HepG2 (cell line): Measurements from ENCODE around the gene S100A11. TPM values are rescaled to one million over a fixed set of nuclear protein-coding genes. Genes with fewer than 3 reads are reported as not detected.

Source experiments
- CBFB ChIP-seq: sonication (generic); formaldehyde crosslinking; IDR thresholded peaks from 2 replicates; pipeline ENCODE4 v1.4.0; 2020; ENCODE audit warnings: missing genetic modification reagents
- DMAP1 ChIP-seq: IDR thresholded peaks from 2 replicates; pipeline ENCODE4 v1.6.1; 2016
- FOSL1 ChIP-seq: sonication (generic); formaldehyde crosslinking; IDR thresholded peaks from 2 replicates; pipeline ENCODE4 v1.9.0; 2021; ENCODE audit warnings: missing genetic modification reagents, borderline replicate concordance
- GPBP1L1 ChIP-seq: sonication (generic); formaldehyde crosslinking; IDR thresholded peaks from 2 replicates; pipeline ENCODE4 v1.5.0; 2020; ENCODE audit warnings: mild to moderate bottlenecking, missing genetic modification reagents
- JUND ChIP-seq: sonication (generic); formaldehyde crosslinking; IDR thresholded peaks from 2 replicates; pipeline ENCODE4 v1.8.0; 2022; ENCODE audit warnings: mild to moderate bottlenecking, missing genetic modification reagents
- NFKB2 ChIP-seq: sonication (generic); formaldehyde crosslinking; IDR thresholded peaks from 2 replicates; pipeline ENCODE4 v1.4.0; 2020; ENCODE audit warnings: missing genetic modification reagents, borderline replicate concordance
- SALL2 ChIP-seq: sonication (generic); formaldehyde crosslinking; IDR thresholded peaks from 2 replicates; pipeline ENCODE4 v1.8.1; 2023; ENCODE audit warnings: mild to moderate bottlenecking, missing genetic modification reagents, inconsistent platforms
- SOX6 ChIP-seq, 2 experiments: fragments of 450-650 bp in 1 of 2; sonication (generic) in 1 of 2; formaldehyde crosslinking in 1 of 2; IDR thresholded peaks; 2 replicates each; pipeline versions ENCODE4 v1.4.0 to v1.6.1; 2017 to 2020; ENCODE audit warnings: antibody characterized with exemption in 1 of 2, mild to moderate bottlenecking in 1 of 2, missing genetic modification reagents in 1 of 2
- SRSF4 ChIP-seq: fragments of 200-400 bp; formaldehyde crosslinking; IDR thresholded peaks from one replicate; pipeline ENCODE4 v1.6.1; 2018; ENCODE audit warnings: mild to moderate bottlenecking, low read depth, low read length, moderate library complexity; ENCODE audit not compliant: poor library complexity, severe bottlenecking
- TAF15 ChIP-seq: fragments of 200-400 bp; formaldehyde crosslinking; IDR thresholded peaks from one replicate; pipeline ENCODE4 v1.6.1; 2018; ENCODE audit warnings: mild to moderate bottlenecking, low read depth, low read length; ENCODE audit not compliant: poor library complexity, severe bottlenecking
- TARDBP ChIP-seq: sonication (generic); formaldehyde crosslinking; IDR thresholded peaks from 2 replicates; pipeline ENCODE4 v1.8.0; 2022; ENCODE audit warnings: mild to moderate bottlenecking, missing genetic modification reagents
- ZBTB7B ChIP-seq: sonication (generic); formaldehyde crosslinking; IDR thresholded peaks from 2 replicates; pipeline ENCODE4 v1.4.0; 2020; ENCODE audit warnings: missing genetic modification reagents
- ZMAT3 ChIP-seq: sonication (generic); formaldehyde crosslinking; conservative IDR thresholded peaks from 2 replicates; pipeline ENCODE4 v1.7.0; 2021; ENCODE audit warnings: missing genetic modification reagents
- ZNF572 ChIP-seq: sonication (generic); formaldehyde crosslinking; IDR thresholded peaks from 2 replicates; pipeline ENCODE4 v1.5.1; 2020; ENCODE audit warnings: mild to moderate bottlenecking, missing genetic modification reagents
- ZNF609 ChIP-seq: sonication (generic); formaldehyde crosslinking; IDR thresholded peaks from 2 replicates; pipeline ENCODE4 v1.4.0; 2020; ENCODE audit warnings: mild to moderate bottlenecking, missing genetic modification reagents, borderline replicate concordance
- ZNF7 ChIP-seq: IDR thresholded peaks from 2 replicates; pipeline ENCODE4 v1.6.1; 2016; ENCODE audit warnings: missing biosample characterization, missing genetic modification reagents
- ZNF841 ChIP-seq: sonication (generic); formaldehyde crosslinking; IDR thresholded peaks from 2 replicates; pipeline ENCODE4 v1.8.1; 2023; ENCODE audit warnings: missing genetic modification reagents, borderline replicate concordance
- ZNF850 ChIP-seq: sonication (generic); formaldehyde crosslinking; conservative IDR thresholded peaks from 2 replicates; pipeline ENCODE4 v1.9.0; 2021; ENCODE audit warnings: mild to moderate bottlenecking, missing genetic modification reagents
- polyA plus RNA-seq, 8 experiments: library from polyadenylated mRNA; depleted of rRNA in 3 of 8; stranded (reverse) in 7 of 8; unstranded in 1 of 8; fragments of >200 nt; fragmentation: Illumina TruSeq in 4 of 8; extraction: Trizol in 4 of 8; gene quantifications; 2 replicates each; pipeline versions ENCODE4 v1.2.1 to v1.2.3, GENCODE V29; 2011 to 2016; ENCODE audit warnings: low read depth in 4 of 8, missing spikeins in 1 of 8, mixed read lengths in 1 of 8; ENCODE audit not compliant: insufficient read depth in 1 of 8
- total RNA-seq, 5 experiments: library from RNA; depleted of rRNA; stranded (reverse); fragments of >200 nt; fragmentation: Illumina TruSeq; extraction: Trizol; gene quantifications; 2 replicates each; pipeline ENCODE4 v1.2.3, GENCODE V29; 2016; ENCODE audit warnings: low read depth in 1 of 5
- TF ChIP-seq, protein P1 (sequence below): sonication (generic); formaldehyde crosslinking; IDR thresholded peaks from 2 replicates; pipeline ENCODE4 v1.4.0; 2020; ENCODE audit warnings: missing genetic modification reagents

The S100A11 gene
- total and polyA plus RNA-seq, 2 of the 13 experiments (the other 11 are each of a cell fraction or from before 2014, with no cell fraction given) = 6.6 to 34.4 TPM

DNA sequence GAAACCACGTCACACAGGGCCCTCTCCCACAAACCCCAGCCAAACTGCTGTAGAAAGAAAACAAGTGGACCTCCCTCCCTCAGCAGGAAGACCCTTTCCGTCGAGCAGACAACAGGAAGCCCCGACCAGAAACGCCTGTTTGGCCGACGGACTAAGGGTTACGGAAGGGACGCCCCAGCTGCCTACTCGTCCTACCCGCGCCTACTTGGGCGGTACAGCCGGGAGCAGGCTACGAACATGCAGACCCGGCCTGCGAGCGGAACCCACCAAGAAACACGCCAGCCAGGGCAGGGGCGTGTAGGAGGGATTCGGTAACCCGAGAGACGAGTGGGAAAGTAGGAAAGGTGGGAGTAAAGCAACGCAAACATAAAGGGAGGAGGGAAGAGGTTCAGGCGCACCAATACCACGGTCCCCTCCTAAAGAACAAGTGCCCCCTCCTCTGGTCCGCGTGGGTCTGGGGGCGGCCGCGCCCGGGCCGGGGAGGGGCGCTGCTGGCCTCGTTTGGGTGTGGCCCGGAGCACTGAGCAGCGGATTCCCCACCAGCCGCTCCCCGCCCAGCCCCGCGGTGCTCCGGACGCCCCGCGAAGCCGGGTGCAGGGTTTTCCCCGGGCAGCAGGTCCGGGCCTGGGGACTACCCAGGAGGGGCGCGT is 43.6 kb downstream of the S100A11 start (continued):
- TF ChIP-seq, protein P1, sequence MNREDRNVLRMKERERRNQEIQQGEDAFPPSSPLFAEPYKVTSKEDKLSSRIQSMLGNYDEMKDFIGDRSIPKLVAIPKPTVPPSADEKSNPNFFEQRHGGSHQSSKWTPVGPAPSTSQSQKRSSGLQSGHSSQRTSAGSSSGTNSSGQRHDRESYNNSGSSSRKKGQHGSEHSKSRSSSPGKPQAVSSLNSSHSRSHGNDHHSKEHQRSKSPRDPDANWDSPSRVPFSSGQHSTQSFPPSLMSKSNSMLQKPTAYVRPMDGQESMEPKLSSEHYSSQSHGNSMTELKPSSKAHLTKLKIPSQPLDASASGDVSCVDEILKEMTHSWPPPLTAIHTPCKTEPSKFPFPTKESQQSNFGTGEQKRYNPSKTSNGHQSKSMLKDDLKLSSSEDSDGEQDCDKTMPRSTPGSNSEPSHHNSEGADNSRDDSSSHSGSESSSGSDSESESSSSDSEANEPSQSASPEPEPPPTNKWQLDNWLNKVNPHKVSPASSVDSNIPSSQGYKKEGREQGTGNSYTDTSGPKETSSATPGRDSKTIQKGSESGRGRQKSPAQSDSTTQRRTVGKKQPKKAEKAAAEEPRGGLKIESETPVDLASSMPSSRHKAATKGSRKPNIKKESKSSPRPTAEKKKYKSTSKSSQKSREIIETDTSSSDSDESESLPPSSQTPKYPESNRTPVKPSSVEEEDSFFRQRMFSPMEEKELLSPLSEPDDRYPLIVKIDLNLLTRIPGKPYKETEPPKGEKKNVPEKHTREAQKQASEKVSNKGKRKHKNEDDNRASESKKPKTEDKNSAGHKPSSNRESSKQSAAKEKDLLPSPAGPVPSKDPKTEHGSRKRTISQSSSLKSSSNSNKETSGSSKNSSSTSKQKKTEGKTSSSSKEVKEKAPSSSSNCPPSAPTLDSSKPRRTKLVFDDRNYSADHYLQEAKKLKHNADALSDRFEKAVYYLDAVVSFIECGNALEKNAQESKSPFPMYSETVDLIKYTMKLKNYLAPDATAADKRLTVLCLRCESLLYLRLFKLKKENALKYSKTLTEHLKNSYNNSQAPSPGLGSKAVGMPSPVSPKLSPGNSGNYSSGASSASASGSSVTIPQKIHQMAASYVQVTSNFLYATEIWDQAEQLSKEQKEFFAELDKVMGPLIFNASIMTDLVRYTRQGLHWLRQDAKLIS (CRISPR knock-in tag) = no peak
- TF ChIP-seq CBFB (CRISPR knock-in tag) = no peak
- TF ChIP-seq ZNF609 (CRISPR knock-in tag) = no peak
- TF ChIP-seq ZNF7 = no peak
- no peak for TF ChIP-seq ZNF572 (CRISPR knock-in tag)
- TF ChIP-seq JUND (CRISPR knock-in tag) = no peak
- TF ChIP-seq SOX6 (IDR thresholded peaks at IDR 0.05) = no peak
- TF ChIP-seq SOX6 (CRISPR knock-in tag; IDR thresholded peaks at IDR 0.05) = no peak
- no peak for TF ChIP-seq FOSL1
- TF ChIP-seq ZNF850 = no peak
- no peak for TF ChIP-seq SRSF4
- no peak for TF ChIP-seq TARDBP (CRISPR knock-in tag)
- TF ChIP-seq NFKB2 (CRISPR knock-in tag) = no peak
- no peak for TF ChIP-seq GPBP1L1 (CRISPR knock-in tag)
- TF ChIP-seq ZNF841 (CRISPR knock-in tag) = no peak
- TF ChIP-seq ZBTB7B (CRISPR knock-in tag) = peak; percentile 34; the same call in 1 of the 2 replicates
- no peak for TF ChIP-seq TAF15
- 0 out of 2 replicates have a peak, but pooled peaks have one; percentile 4 for TF ChIP-seq SALL2
- no peak for TF ChIP-seq DMAP1
- TF ChIP-seq ZMAT3 (CRISPR knock-in tag) = no peak
